Measurements from ENCODE around the gene DTNBP1. TPM values are rescaled to one million over a fixed set of nuclear protein-coding genes. Genes with fewer than 3 reads are reported as not detected.

Gene DTNBP1
- total and polyA plus RNA-seq, 2 donors (not counting 3 experiments of a cell fraction or from before 2014, with no cell fraction given) = 24.3 to 28.9 TPM

DNA sequence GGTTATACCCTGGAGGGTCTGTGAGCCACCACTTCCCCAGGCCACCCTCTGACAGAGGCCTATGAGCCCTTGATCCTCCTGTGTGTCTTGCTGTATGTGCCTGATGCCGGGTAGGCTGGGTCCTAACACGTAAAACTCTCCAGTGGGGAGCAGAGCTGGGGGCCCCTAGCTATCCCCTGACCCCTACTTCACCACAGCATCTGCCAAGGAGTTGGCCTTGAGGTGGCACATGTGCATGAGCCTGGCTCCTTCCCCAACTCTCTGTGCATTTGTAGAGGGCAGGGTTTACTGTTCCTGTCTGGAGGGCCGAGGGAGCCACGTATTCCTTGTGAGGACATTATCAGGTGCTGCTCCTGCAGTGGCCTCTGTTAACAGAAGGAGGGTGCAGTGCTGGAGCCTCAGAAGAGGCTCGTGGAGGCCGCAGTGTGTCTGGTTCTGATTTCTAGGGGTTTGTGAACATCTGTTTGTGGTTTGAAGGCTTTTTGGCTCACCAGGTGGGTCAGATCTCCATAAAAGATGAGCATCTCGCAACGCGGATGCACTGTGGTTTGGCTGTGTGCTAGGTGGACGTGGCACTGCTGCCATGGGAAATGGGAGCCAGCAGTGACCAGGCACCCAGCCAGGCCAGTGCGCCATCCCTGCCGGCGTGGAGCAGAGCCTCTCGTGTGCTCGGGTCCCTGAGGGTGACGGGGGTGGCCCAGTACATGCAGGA, 152.1 kb downstream of the DTNBP1 start:
- Histone ChIP-seq H3K9me1 (replicated peaks; ENCODE audit: control insufficient read depth, extremely low read depth, insufficient read depth, low read length) (no peaks in the 10 kb centered on the region), H2AFZ (ENCODE audit: low read depth, low read length) (no peak overlapping the region), H3K9ac (replicated peaks; ENCODE audit: extremely low read depth, insufficient read depth, low read length) (no peak overlapping the region), H3K36me3 (ENCODE audit: control insufficient read depth in 2 of 2, extremely low read depth in 1 of 2, insufficient read depth in 2 of 2, low read length in 2 of 2) (peaks cover 0 to 7% of the 10 kb centered on the region in 2 experiments), H3K4me2 (ENCODE audit: insufficient read depth, low read length) (no peak overlapping the region), H4K20me1 (replicated peaks; ENCODE audit: control insufficient read depth, extremely low read depth, insufficient read depth, low read length) (no peaks in the 10 kb centered on the region), H3K4me3 (replicated peaks in 1 of 3; ENCODE audit: insufficient read depth in 1 of 3, low read depth in 1 of 3, low read length in 3 of 3) (no peak overlapping the region), H3K4me1 (ENCODE audit: control insufficient read depth, extremely low read depth, insufficient read depth, low read length) (peaks cover under 1% of the 10 kb centered on the region), H3K27ac (ENCODE audit: insufficient read depth, low read depth, low read length) (no peak overlapping the region), H3K9me3 (replicated peaks; ENCODE audit: control insufficient read depth, insufficient read depth, low read length) (no peaks in the 10 kb centered on the region), H3K79me2 (ENCODE audit: control insufficient read depth, insufficient read depth, low read length) (no peaks in the 10 kb centered on the region), H3K27me3 (ENCODE audit: control insufficient read depth in 2 of 2, insufficient read depth in 2 of 2, low read length in 2 of 2) (no peaks in the 10 kb centered on the region)
- ChIA-PET POLR2A (no interaction called here), CTCF (no interaction called here)
- dilution Hi-C loops (cut with MboI; ENCODE audit: extremely low pct_ligation_motif_present, low sequenced_read_pairs) (no loop called here), intact Hi-C loops (cut with micrococcal nuclease) (no loop called here)
- BruUV-seq (replicated peaks) = no TSS peak
- DNase-seq (ENCODE audit: low read depth, low spot score) (no peak), FAIRE-seq (no peak)
- TF ChIP-seq EZH2 (IDR thresholded peaks at IDR 0.05; ENCODE audit: borderline replicate concordance, low read depth, low read length, severe bottlenecking) (no peak), GATA2 (IDR thresholded peaks at IDR 0.05; ENCODE audit: insufficient read depth, insufficient read length, low read depth, low read length) (no peak), FOS (IDR thresholded peaks at IDR 0.05; ENCODE audit: borderline replicate concordance, insufficient read depth, low read length) (no peak), POLR2A (IDR thresholded peaks at IDR 0.05; ENCODE audit: low read depth, low read length) (no peak), MYC (IDR thresholded peaks at IDR 0.05; ENCODE audit: low read depth, low read length) (no peak)
- TF ChIP-seq, protein P1, sequence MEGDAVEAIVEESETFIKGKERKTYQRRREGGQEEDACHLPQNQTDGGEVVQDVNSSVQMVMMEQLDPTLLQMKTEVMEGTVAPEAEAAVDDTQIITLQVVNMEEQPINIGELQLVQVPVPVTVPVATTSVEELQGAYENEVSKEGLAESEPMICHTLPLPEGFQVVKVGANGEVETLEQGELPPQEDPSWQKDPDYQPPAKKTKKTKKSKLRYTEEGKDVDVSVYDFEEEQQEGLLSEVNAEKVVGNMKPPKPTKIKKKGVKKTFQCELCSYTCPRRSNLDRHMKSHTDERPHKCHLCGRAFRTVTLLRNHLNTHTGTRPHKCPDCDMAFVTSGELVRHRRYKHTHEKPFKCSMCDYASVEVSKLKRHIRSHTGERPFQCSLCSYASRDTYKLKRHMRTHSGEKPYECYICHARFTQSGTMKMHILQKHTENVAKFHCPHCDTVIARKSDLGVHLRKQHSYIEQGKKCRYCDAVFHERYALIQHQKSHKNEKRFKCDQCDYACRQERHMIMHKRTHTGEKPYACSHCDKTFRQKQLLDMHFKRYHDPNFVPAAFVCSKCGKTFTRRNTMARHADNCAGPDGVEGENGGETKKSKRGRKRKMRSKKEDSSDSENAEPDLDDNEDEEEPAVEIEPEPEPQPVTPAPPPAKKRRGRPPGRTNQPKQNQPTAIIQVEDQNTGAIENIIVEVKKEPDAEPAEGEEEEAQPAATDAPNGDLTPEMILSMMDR (IDR thresholded peaks at IDR 0.05; ENCODE audit: extremely low read depth in 1 of 2, insufficient read depth in 1 of 2, low read depth in 1 of 2, low read length in 2 of 2) = no peak
- TF ChIP-seq, protein P2, sequence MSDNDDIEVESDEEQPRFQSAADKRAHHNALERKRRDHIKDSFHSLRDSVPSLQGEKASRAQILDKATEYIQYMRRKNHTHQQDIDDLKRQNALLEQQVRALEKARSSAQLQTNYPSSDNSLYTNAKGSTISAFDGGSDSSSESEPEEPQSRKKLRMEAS (IDR thresholded peaks at IDR 0.05; ENCODE audit: insufficient read depth, insufficient read length) = no peak
